NCI-H82 treated with DMSO at 0.1 percent for 48 hours (cell line): ENCODE results near the gene MYOM1.

Experiments
- DNase-seq: peaks from one replicate; lab custom pipeline; 2025; ENCODE audit not compliant: unreplicated experiment; lab: John Stamatoyannopoulos, UW

The MYOM1 gene

DNA sequence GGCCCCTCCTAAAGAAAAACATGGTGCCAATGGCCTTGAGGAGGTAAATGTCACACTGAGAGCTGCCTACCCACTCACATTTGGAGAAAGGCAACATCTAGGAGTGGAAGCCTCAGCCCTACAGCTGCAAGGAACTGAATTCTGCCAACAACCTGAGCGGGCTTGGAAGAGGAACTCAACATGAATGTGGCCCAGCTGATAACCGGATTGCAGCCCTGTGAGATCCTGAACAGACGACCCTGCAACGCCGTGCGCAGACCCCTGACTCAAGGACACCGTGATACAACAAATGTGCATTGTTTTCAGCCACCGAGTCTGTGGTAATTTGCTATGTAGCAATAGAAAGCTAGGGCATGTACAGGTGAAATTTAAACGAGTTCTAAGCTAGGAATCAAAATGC, 99.4 kb downstream of the MYOM1 start:
- DNase-seq, result no peak

GRCh38 chr18:3119401-3120341, 100.1 kb downstream of the MYOM1 start:
- DNase-seq, result no peak

DNA sequence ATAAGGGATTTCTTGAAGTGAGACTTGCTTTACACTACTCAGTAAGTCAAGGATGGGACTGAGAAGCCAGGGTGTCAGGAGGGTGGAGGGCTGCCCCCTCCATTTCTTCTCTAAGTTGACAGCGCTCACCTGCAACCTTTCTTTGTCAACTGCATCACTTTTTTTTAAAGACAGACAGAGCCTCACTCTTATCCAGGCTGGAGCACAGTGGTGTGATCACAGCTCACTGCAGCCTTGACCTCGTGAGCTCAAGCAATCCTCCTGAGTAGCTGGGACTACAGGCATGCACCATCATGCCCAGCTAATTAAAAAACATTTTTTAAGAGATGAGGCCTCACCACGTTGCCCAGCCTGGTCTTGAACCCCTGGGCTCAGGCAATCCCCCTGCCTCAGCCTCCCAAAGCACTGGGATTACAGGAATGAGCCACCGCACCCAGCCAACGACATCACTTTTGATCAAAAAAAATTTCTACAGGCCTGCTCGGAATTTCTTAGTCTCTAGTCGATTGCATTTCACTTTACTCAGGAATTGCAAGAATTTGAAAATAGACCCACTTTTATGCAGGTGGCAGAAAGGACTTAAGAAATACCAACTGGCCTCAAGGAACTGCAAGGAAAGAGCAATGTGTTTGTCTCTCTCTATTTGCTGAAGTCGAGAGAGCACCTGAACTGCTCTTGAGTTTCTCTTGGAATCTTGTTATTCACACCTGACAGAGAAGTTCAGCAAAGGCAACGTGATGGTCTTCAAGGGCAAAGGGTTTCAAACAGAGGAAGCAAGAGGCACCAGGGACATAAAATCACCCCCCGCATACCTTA, 101.4 kb downstream of the MYOM1 start:
- DNase-seq, result no peak

DNA sequence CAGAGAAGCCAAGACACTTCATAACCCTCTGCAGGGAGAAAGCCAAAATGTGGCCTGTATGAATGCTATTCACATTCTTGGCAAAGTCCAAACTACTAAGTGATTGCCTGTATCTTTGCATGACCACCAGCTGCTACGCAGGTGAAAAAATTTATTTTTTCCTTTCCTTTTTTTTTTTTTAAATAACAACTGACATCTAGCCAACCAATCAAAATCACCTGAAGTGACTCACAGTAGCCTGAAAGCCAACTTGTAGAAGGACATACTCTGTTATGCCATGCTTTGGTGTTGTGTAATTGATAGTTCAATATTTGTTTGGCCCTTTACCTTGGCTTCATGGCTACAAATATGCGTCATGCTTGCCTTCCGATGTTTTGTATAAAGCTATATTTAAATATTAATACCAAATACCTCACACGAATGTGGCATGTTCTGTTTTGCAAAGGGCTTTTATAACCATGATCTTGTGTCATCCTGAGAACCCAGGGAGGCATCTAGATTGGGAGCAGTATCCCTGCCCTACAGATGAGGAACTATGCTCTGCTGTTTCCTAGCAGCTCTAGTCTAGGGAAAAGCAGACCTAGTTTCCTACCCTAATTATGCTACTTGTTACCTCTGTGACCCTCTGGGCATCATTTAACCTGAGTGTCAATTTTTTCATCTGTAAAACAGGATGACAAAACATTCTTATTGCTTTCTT, 102.1 kb downstream of the MYOM1 start:
- DNase-seq, result no peak

DNA sequence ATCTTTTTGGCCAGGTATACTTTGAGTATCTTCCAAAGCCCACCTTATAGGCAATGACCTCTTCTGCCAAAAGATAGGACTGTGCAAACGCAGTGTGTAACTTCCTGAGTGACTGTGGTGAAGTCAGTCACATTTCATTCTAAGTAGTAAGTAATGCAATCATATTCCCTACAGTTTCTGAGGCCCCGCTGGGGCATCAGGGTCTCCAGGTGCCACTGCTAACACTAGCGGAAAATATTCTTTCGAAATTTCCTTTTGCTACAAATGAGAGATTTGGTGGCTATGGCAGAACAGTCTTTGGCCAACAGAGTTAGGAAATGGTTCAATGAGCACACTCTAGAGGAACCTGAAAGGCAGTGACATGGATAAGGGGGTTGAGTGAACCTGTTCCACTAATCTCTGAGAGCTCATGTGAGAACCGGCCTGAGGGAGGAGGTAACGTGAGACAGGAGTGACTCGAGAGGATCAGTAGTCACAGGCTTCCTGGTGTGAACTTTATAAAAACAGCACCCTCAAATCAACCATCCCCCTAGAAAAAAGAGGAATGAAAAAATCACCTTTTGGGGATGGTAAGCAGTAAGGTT, 104.2 kb downstream of the MYOM1 start:
- no peak for DNase-seq

DNA sequence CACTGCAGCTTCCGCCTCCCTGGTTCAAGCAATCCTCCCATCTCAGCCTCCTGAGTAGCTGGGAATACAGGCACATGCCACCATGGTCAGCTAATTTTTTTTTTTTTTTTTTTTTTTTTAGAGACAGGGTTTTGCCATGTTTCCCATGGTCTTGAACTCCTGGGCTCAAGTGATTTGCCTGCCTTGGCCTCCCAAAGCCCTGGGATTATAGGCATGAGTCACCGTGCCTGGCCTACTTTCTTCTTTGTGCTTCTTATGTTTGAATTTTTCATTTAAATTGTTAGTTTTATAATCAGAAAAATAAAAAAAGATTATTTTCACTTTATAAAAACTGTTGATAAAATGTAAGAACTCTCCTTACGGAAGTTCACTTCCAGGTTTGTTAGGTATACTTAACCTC, 105.3 kb downstream of the MYOM1 start:
- DNase-seq, result no peak

DNA sequence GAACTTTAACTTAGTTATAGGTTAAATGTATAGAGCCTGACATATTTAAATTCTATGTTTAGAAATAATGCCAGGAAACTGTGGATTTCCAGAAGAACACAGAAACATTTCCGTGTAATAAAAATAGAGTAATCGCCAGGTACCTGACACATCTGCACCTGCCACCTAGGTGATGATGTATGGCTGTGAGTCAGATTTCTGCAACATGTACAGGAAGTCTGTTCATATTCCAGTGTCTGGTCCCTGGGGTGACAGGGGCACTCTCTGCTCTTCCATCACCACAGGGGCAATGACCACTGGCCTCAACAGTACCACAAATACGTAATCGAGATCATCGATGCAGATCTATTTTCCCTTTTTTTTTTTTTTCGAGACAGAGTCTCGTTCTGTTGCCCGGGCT, 105.7 kb downstream of the MYOM1 start:
- no peak for DNase-seq

- DNase-seq, result no peak
Observed at GRCh38 chr18:3111523-3112240, 108.1 kb downstream of the MYOM1 start.

GRCh38 chr18:3110034-3110752, 109.6 kb downstream of the MYOM1 start:
- no peak for DNase-seq

DNA sequence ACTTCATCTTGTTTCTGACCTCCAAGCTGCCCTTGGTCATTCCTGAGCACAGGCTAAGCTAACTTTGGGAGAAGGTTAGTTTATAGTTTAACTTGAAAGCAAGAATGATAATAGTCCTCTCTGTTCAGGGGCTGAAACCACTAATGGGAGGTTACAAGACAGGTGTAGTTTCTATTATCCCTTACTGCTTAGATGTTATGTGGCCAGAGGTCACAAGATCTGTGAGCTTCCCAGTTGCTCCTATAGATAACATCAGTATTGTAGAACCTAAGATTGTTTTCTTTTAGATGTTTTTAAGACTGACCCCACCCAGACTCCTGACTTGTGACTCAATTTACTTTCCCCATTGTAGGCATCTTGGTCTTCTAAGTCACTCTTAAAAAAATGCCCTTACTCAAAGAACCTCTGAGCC, 112.0 kb downstream of the MYOM1 start:
- DNase-seq, result no peak

DNA sequence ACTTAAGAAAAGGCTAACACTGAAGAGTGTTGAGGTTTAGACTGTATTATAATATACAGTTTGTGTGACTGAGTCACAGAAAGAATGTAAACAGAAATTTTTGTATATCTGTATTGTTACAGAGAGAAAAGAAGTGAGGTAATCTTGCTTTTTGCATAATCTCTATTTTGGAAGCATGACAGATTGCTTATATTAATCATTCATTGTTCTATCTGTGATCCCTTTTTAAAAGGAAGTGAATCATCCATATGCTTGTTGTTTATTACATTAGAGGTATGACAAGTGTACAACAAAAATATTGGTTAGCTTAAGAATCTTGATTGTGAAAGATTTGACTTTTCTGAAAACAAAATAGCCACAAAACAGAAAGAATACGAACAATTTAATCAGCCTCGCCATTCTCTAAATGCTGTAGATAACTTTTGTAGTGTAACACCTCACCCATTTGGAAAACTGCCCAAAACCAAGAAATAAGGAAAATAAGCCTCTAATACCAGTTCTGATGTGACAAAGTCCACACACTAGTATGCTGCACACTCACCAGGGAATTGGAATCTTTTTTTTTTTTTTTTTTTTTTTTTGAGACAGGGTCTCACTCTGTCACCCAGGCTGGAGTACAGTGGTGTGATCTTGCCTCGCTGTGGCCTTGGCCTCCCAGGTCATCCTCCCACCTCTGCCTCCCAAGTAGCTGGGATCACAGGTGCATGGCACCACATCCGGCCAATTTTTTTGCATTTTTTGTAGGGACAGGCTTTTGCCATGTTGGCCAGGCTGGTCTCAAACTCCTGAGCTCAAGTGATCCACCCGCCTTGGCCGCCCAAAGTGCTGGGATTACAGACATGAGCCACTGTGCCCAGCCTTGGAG, 115.3 kb downstream of the MYOM1 start:
- no peak for DNase-seq

DNA sequence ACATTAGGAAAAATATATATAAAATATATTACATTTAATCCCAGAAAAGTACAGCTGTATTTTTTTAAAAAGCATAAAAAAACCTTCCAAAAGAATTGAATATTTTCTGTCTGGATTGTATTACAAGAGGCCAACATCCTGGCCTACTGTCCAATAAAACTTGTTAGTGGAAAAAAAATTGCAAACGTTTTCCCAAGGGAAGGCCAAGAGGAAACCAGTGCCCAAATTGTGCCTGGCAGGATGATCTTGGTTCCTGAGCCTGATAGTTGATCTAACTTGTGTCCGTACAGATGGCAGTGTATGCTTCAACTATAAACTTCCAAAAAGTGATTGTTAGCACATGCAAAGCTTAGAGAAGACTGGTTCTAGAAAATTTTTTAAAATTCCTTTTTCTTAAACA, 116.2 kb downstream of the MYOM1 start:
- no peak for DNase-seq

GRCh38 chr18:3102983-3103382, 116.8 kb downstream of the MYOM1 start:
- DNase-seq, result no peak

GRCh38 chr18:3100498-3101132, 119.2 kb downstream of the MYOM1 start:
- DNase-seq, result no peak

DNA sequence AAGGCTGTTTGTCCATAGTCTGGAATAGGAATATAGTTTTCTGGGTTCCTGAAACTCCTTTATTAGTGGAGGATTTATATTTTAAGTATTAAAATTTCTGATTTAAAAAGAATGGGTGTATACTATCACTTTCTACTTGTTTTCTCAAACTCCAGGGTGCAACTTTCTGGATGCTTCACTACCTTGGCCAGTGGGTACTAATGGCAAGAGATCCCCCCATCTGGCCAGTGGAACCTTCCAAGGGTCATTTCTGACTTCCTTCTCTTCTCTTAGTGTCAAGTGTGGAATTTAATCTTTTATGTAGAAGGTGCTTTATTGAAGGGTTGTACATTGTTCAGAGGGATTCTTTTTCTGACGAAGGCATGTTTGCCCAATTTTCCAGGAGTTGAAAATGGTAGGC, 120.4 kb downstream of the MYOM1 start:
- no peak for DNase-seq

- no peak for DNase-seq
Observed at GRCh38 chr18:3097082-3097481, 122.7 kb downstream of the MYOM1 start.

DNA sequence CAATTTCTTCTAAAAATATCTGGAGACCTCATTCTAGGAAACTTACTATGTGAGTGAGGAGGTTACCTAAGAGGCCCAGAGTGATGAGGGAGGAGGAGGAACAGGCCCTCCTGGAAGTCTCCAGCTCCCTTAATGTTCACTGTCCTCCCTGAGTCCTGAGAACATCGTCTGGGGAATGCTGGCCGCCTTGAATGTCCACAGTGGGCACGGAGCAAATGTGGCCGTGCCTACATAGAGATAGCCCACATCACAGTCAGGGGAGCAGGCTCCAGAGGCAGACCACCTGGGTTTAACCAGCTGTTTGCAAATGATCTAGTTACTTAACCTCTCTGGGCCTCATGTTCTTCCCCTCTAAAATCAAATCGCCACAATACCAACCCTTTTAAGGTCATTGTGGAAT, 123.8 kb downstream of the MYOM1 start:
- no peak for DNase-seq

- DNase-seq, result no peak
Observed at GRCh38 chr18:3094338-3094684, 125.5 kb downstream of the MYOM1 start.
